ENCODE data around the gene C12orf75. TPM values are rescaled to one million over a fixed set of nuclear protein-coding genes. Genes with fewer than 3 reads are reported as not detected.
"Not testable (repeated sequence)": the region's sequence is repeated elsewhere in the genome, so short reads cannot be mapped to it uniquely, and the experiment has no call there.

Gene C12orf75
- polyA plus RNA-seq, 3 donors, result 7.4 to 34.0 (median 15.2) TPM

GRCh38 chr12:105307601-105308314 lies 22.7 kb upstream of the C12orf75 start:
- H3K27ac ChIP-seq (ENCODE audit: low read depth, low read length), result not testable (repeated sequence)
- WGBS, 3 donors, result 36 to 72% (median 47%) methylated on average over 6 of the region's 6 CpGs

- H3K27ac ChIP-seq (ENCODE audit: low read depth, low read length), result not testable (repeated sequence)
- WGBS, 3 donors, result 99% methylated on average over 4 of the region's 4 CpGs
These were observed 21.7 kb upstream of the C12orf75 start for GRCh38 chr12:105308839-105309238.

- not testable (repeated sequence) for H3K27ac ChIP-seq (ENCODE audit: low read depth, low read length)
- WGBS, 3 donors, result 63 to 86% (median 75%) methylated on average over 3 of the region's 3 CpGs
These were observed 21.1 kb upstream of the C12orf75 start for GRCh38 chr12:105309384-105309783.

GRCh38 chr12:105310476-105311085 lies 19.9 kb upstream of the C12orf75 start:
- H3K27ac ChIP-seq (ENCODE audit: low read depth, low read length), result not testable (repeated sequence)
- 54 to 66% (median 59%) methylated on average over 2 of the region's 2 CpGs for WGBS, 3 donors

GRCh38 chr12:105311936-105312335 lies 18.6 kb upstream of the C12orf75 start:
- H3K27ac ChIP-seq (ENCODE audit: low read depth, low read length), result not testable (repeated sequence)
- 68 to 81% (median 75%) methylated on average over 3 of the region's 3 CpGs for WGBS, 3 donors

GRCh38 chr12:105313755-105314154 lies 16.7 kb upstream of the C12orf75 start:
- WGBS, 3 donors, result 92 to 93% (median 93%) methylated on average over 8 of the region's 8 CpGs
- H3K27ac ChIP-seq (ENCODE audit: low read depth, low read length), result not testable (repeated sequence)

GRCh38 chr12:105315130-105315529 lies 15.4 kb upstream of the C12orf75 start:
- 55 to 65% (median 65%) methylated on average over 2 of the region's 2 CpGs for WGBS, 3 donors
- H3K27ac ChIP-seq (ENCODE audit: low read depth, low read length), result no peak overlapping the region

GRCh38 chr12:105315726-105316125 lies 14.8 kb upstream of the C12orf75 start:
- 92 to 96% (median 94%) methylated on average over 6 of the region's 6 CpGs for WGBS, 3 donors
- no peak overlapping the region for H3K27ac ChIP-seq (ENCODE audit: low read depth, low read length)

GRCh38 chr12:105316931-105317852 lies 13.3 kb upstream of the C12orf75 start:
- WGBS, 3 donors, result 70 to 88% (median 86%) methylated on average over 4 of the region's 4 CpGs
- H3K27ac ChIP-seq (ENCODE audit: low read depth, low read length), result no peak overlapping the region

- 25 to 94% (median 86%) methylated on average over 3 of the region's 3 CpGs for WGBS, 3 donors
- H3K27ac ChIP-seq (ENCODE audit: low read depth, low read length), result no peak overlapping the region
These were observed 12.4 kb upstream of the C12orf75 start for GRCh38 chr12:105317942-105318621.

- 84 to 97% (median 93%) methylated on average over 2 of the region's 2 CpGs for WGBS, 3 donors
- H3K27ac ChIP-seq (ENCODE audit: low read depth, low read length), result no peak overlapping the region
These were observed 11.6 kb upstream of the C12orf75 start for GRCh38 chr12:105318651-105319483.

GRCh38 chr12:105319691-105320209 lies 10.7 kb upstream of the C12orf75 start:
- H3K27ac ChIP-seq (ENCODE audit: low read depth, low read length), result no peak overlapping the region
- WGBS, 3 donors, result 77 to 92% (median 79%) methylated on average over 8 of the region's 8 CpGs

- WGBS, 3 donors, result 3 to 43% (median 41%) methylated on average over 2 of the region's 2 CpGs
- H3K27ac ChIP-seq (ENCODE audit: low read depth, low read length), result no peak overlapping the region
These were observed 9.4 kb upstream of the C12orf75 start for GRCh38 chr12:105321125-105321524.

GRCh38 chr12:105322070-105322469 lies 8.4 kb upstream of the C12orf75 start:
- 71 to 78% (median 71%) methylated on average over 4 of the region's 4 CpGs for WGBS, 3 donors
- no peak overlapping the region for H3K27ac ChIP-seq (ENCODE audit: low read depth, low read length)

GRCh38 chr12:105324704-105325103 lies 5.8 kb upstream of the C12orf75 start:
- WGBS, 3 donors, result 80 to 100% (median 93%) methylated on average over 2 of the region's 2 CpGs

GRCh38 chr12:105325117-105325516 lies 5.4 kb upstream of the C12orf75 start:
- WGBS, 3 donors, result 92 to 97% (median 96%) methylated on average over 2 of the region's 2 CpGs

More at GRCh38 chr12:105324704-105325103, 5.8 kb upstream of the C12orf75 start:
- no peak overlapping the region for H3K27ac ChIP-seq (ENCODE audit: low read depth, low read length)

GRCh38 chr12:105329926-105330282 lies 587 bp upstream of the C12orf75 start:
- 2 to 3% (median 3%) methylated on average over 9 of the region's 9 CpGs for WGBS, 3 donors
- no peak overlapping the region for H3K27ac ChIP-seq (ENCODE audit: low read depth, low read length)

More at GRCh38 chr12:105325117-105325516, 5.4 kb upstream of the C12orf75 start:
- no peak overlapping the region for H3K27ac ChIP-seq (ENCODE audit: low read depth, low read length)

All from adipose tissue (tissue), 3 donors.